OCI-LY1 (cell line): Measurements from ENCODE around the gene MAGEA9B.

Experiments
- H2AFZ ChIP-seq: fragments of 200-600 bp; sonication (generic), shearing (Covaris generic); 2 replicates; pipeline ENCODE4 v1.6.0; 2014; ENCODE audit warnings: antibody characterized with exemption, mild to moderate bottlenecking, low read length
- H3F3A ChIP-seq: fragments of 200-600 bp; sonication (generic), shearing (Covaris generic); 2 replicates; pipeline ENCODE4 v1.6.0; 2014; ENCODE audit warnings: mild to moderate bottlenecking, antibody characterized with exemption, low read length, moderate library complexity; ENCODE audit not compliant: insufficient read depth
- H3K27ac ChIP-seq: fragments of 200-600 bp; sonication (generic); 2 replicates; pipeline ENCODE4 v1.5.1; 2014; ENCODE audit warnings: low read length, mixed run types, mild to moderate bottlenecking, low read depth; ENCODE audit not compliant: poor library complexity, severe bottlenecking
- H3K27me3 ChIP-seq: fragments of 200-600 bp; sonication (generic); 2 replicates; pipeline ENCODE4 v1.6.0; 2014; ENCODE audit warnings: antibody characterized with exemption, mild to moderate bottlenecking, low read length, moderate library complexity; ENCODE audit not compliant: insufficient read depth
- H3K36me3 ChIP-seq: fragments of 200-600 bp; sonication (generic); 2 replicates; pipeline ENCODE4 v1.6.1; 2014; ENCODE audit warnings: mild to moderate bottlenecking, antibody characterized with exemption, low read length, moderate library complexity, mixed read lengths; ENCODE audit not compliant: insufficient read depth
- H3K4me1 ChIP-seq: fragments of 200-600 bp; sonication (generic); 2 replicates; pipeline ENCODE4 v1.5.1; 2014; ENCODE audit warnings: mild to moderate bottlenecking, low read length, moderate library complexity; ENCODE audit not compliant: insufficient read depth, severe bottlenecking
- H3K4me2 ChIP-seq: fragments of 200-600 bp; sonication (generic), shearing (Covaris generic); 2 replicates; pipeline ENCODE4 v1.6.1; 2014; ENCODE audit warnings: low read length
- H3K4me3 ChIP-seq: fragments of 200-600 bp; sonication (generic); 2 replicates; pipeline ENCODE4 v1.5.1; 2014; ENCODE audit warnings: low read length, low read depth, mild to moderate bottlenecking, mixed read lengths; ENCODE audit not compliant: poor library complexity, severe bottlenecking
- H3K79me2 ChIP-seq: fragments of 200-600 bp; shearing (Covaris generic); 2 replicates; pipeline ENCODE4 v1.6.1; 2016; ENCODE audit warnings: mixed run types, low read length, mixed read lengths; ENCODE audit not compliant: insufficient read depth
- H3K9ac ChIP-seq: fragments of 200-600 bp; sonication (generic), shearing (Covaris generic); 2 replicates; pipeline ENCODE4 v1.6.1; 2014; ENCODE audit warnings: mild to moderate bottlenecking, low read length, mixed read lengths
- H3K9me2 ChIP-seq: fragments of 200-600 bp; sonication (generic), shearing (Covaris generic); 2 replicates; pipeline ENCODE4 v1.6.1; 2014; ENCODE audit warnings: low read depth, mild to moderate bottlenecking, low read length, mixed read lengths
- H3K9me3 ChIP-seq: fragments of 200-600 bp; shearing (Covaris generic); 2 replicates; pipeline ENCODE4 v1.6.1; 2014; ENCODE audit warnings: low read length, mixed read lengths
- H4K20me1 ChIP-seq: fragments of 200-600 bp; sonication (generic), shearing (Covaris generic); 2 replicates; pipeline ENCODE4 v1.6.0; 2016; ENCODE audit warnings: mild to moderate bottlenecking, low read length; ENCODE audit not compliant: insufficient read depth
- EZH2 ChIP-seq: fragments of 200-600 bp; sonication (generic), shearing (Covaris generic); IDR thresholded peaks from 2 replicates; pipeline ENCODE4 v1.8.0; 2017; ENCODE audit warnings: borderline replicate concordance, mixed run types, mild to moderate bottlenecking, antibody characterized with exemption, low read length, moderate library complexity, mixed read lengths
- TF ChIP-seq, protein P1 (sequence below): fragments of 200-600 bp; sonication (generic), shearing (Covaris generic); IDR thresholded peaks from 2 replicates; pipeline ENCODE4 v1.5.1; 2017; ENCODE audit warnings: mild to moderate bottlenecking, antibody characterized with exemption, low read length, moderate library complexity, mixed read lengths

MAGEA9B gene

GRCh38 chrX:149630681-149631233 is 43.5 kb upstream of the MAGEA9B start:
- Histone ChIP-seq H3K79me2 (no peaks in the 10 kb centered on the region), H3K27me3 (no peaks in the 10 kb centered on the region), H3K4me3 (peak overlapping the region; percentile 83), H3K4me2 (peak overlapping the region; percentile 83), H3K36me3 (no peaks in the 10 kb centered on the region), H3K9me2 (no peaks in the 10 kb centered on the region), H3K9ac (peak overlapping the region; percentile 72), H3K4me1 (peaks cover 13% of the 10 kb centered on the region), H3K9me3 (no peaks in the 10 kb centered on the region), H4K20me1 (no peaks in the 10 kb centered on the region), H3F3A (no peaks in the 10 kb centered on the region), H3K27ac (no peak overlapping the region), H2AFZ (no peak overlapping the region)
- TF ChIP-seq, protein P1, sequence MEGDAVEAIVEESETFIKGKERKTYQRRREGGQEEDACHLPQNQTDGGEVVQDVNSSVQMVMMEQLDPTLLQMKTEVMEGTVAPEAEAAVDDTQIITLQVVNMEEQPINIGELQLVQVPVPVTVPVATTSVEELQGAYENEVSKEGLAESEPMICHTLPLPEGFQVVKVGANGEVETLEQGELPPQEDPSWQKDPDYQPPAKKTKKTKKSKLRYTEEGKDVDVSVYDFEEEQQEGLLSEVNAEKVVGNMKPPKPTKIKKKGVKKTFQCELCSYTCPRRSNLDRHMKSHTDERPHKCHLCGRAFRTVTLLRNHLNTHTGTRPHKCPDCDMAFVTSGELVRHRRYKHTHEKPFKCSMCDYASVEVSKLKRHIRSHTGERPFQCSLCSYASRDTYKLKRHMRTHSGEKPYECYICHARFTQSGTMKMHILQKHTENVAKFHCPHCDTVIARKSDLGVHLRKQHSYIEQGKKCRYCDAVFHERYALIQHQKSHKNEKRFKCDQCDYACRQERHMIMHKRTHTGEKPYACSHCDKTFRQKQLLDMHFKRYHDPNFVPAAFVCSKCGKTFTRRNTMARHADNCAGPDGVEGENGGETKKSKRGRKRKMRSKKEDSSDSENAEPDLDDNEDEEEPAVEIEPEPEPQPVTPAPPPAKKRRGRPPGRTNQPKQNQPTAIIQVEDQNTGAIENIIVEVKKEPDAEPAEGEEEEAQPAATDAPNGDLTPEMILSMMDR, result no peak
- no peak for TF ChIP-seq EZH2

GRCh38 chrX:149629730-149630387 is 42.6 kb upstream of the MAGEA9B start:
- H3K4me2 ChIP-seq, result peak overlapping the region; percentile 83
- no peak overlapping the region for H3K9ac ChIP-seq
- no peaks in the 10 kb centered on the region for H3F3A ChIP-seq
- H3K4me3 ChIP-seq, result no peak overlapping the region
- H4K20me1 ChIP-seq, result no peaks in the 10 kb centered on the region
- H2AFZ ChIP-seq, result no peak overlapping the region
- TF ChIP-seq EZH2, result no peak
- TF ChIP-seq, protein P1, result no peak
- H3K36me3 ChIP-seq, result no peaks in the 10 kb centered on the region
- H3K27me3 ChIP-seq, result no peaks in the 10 kb centered on the region
- H3K4me1 ChIP-seq, result peaks cover 13% of the 10 kb centered on the region
- no peaks in the 10 kb centered on the region for H3K79me2 ChIP-seq
- H3K27ac ChIP-seq, result no peak overlapping the region
- no peaks in the 10 kb centered on the region for H3K9me2 ChIP-seq
- no peaks in the 10 kb centered on the region for H3K9me3 ChIP-seq

GRCh38 chrX:149628768-149629167 is 41.5 kb upstream of the MAGEA9B start:
- Histone ChIP-seq H4K20me1 (no peaks in the 10 kb centered on the region), H2AFZ (no peak overlapping the region), H3F3A (no peaks in the 10 kb centered on the region), H3K4me2 (no peak overlapping the region), H3K9ac (no peak overlapping the region), H3K9me2 (no peaks in the 10 kb centered on the region), H3K4me3 (no peak overlapping the region), H3K27ac (no peak overlapping the region), H3K27me3 (no peaks in the 10 kb centered on the region), H3K9me3 (no peaks in the 10 kb centered on the region), H3K36me3 (no peaks in the 10 kb centered on the region), H3K4me1 (peaks cover 13% of the 10 kb centered on the region), H3K79me2 (no peaks in the 10 kb centered on the region)
- no peak for TF ChIP-seq EZH2
- TF ChIP-seq, protein P1, result no peak
